Neural crest cell (in vitro differentiated cells): ENCODE measurements around the gene AKR1C3. TPM values are rescaled to one million over a fixed set of nuclear protein-coding genes. Genes with fewer than 3 reads are reported as not detected.
"Not testable (repeated sequence)": the region's sequence is repeated elsewhere in the genome, so short reads cannot be mapped to it uniquely, and the experiment has no call there.

Experiments used
- DNase-seq: peaks from one replicate; pipeline ENCODE4 v3.0.0; 2021; ENCODE audit warnings: low read depth, mixed read lengths, low spot score
- H3K27ac Mint-ChIP-seq: one replicate; pipeline ENCODE4 v1.8.0; 2021; ENCODE audit warnings: mild to moderate bottlenecking, mixed read lengths; ENCODE audit not compliant: unreplicated experiment
- H3K27me3 Mint-ChIP-seq: 2 replicates; pipeline ENCODE4 v1.8.0; 2021; ENCODE audit warnings: low read depth, mild to moderate bottlenecking, mixed read lengths
- H3K36me3 Mint-ChIP-seq: 2 replicates; pipeline ENCODE4 v1.8.0; 2021; ENCODE audit warnings: low read depth, mild to moderate bottlenecking, mixed read lengths
- H3K4me1 Mint-ChIP-seq: 2 replicates; pipeline ENCODE4 v1.8.0; 2021; ENCODE audit warnings: mixed read lengths
- H3K4me3 Mint-ChIP-seq: one replicate; pipeline ENCODE4 v1.8.0; 2021; ENCODE audit warnings: mild to moderate bottlenecking, mixed read lengths
- H3K9me3 Mint-ChIP-seq: 2 replicates; pipeline ENCODE4 v1.8.0; 2021; ENCODE audit warnings: mixed read lengths
- CTCF ChIP-seq: fragments of 200-600 bp; sonication (generic); conservative IDR thresholded peaks from 2 replicates; pipeline ENCODE4 v1.5.0; 2021; ENCODE audit warnings: antibody characterized with exemption, mild to moderate bottlenecking
- total RNA-seq: library from RNA; stranded (reverse); gene quantifications from 2 replicates; pipeline ENCODE4 v1.2.1, GENCODE V29; 2021

Gene AKR1C3
- total RNA-seq, 1 donor from 2014 or later = 0.19 TPM

DNA sequence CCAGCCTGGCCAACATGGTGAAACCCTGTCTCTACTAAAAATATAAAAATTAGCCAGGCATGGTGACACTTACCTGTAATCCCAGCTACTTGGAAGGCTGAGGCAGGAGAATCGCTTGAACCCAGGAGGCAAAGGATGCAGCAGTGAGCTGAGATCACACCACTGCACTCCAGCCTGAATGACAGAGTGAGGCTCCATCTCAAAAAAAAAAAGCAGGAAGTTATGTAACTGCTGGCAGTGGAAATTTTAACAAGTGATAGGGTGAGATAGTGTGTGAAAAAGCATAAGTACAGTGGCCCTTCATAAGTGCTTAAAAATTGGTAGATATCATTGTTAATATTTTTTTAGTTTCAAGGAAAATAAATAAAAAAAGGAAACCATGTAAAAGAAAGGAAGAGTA lies 12.3 kb downstream of the AKR1C3 start:
- Mint-ChIP-seq H3K27ac (no peak overlapping the region), H3K9me3 (peaks cover 5% of the 10 kb centered on the region), H3K36me3 (no peaks in the 10 kb centered on the region), H3K4me3 (no peak overlapping the region), H3K4me1 (no peaks in the 10 kb centered on the region), H3K27me3 (no peaks in the 10 kb centered on the region)
- no peak for TF ChIP-seq CTCF
- no peak for DNase-seq

DNA sequence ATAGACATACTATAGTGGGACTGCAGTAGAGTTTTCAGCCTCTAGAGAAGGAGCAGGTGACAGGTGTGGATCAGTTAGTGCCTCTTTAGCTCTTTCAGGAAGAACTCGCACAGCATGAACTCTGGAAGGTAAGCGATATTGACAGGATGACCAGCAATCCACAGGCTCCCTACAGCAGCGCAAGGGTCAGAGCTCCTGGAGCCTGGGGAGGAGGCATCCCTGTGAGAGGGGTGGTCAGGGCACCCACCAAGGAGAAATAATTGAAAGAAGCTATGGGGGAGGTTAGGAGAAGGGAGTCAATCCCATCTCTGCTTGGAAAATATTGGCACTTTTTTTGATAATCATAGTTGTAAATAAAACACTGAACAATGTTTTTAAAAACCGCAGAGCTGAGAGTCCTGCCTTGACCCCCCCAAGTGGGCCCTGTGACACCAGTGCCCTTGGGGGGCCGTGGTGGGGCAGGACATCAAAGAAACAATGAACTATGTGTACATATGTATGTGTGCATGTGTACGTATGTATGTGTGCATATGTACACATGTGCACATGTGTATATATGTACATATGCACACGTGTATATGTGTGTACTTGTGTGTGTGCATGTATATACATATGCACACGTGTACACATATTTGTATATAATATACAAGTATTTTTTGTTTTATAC lies 13.8 kb downstream of the AKR1C3 start:
- Mint-ChIP-seq H3K27me3 (no peaks in the 10 kb centered on the region), H3K27ac (no peak overlapping the region), H3K4me3 (no peak overlapping the region), H3K36me3 (no peaks in the 10 kb centered on the region), H3K4me1 (no peaks in the 10 kb centered on the region), H3K9me3 (peaks cover 5% of the 10 kb centered on the region)
- no peak for TF ChIP-seq CTCF
- DNase-seq = no peak

GRCh38 chr10:5108658-5109416 lies 14.6 kb downstream of the AKR1C3 start:
- TF ChIP-seq CTCF = no peak
- no peaks in the 10 kb centered on the region for H3K27me3 Mint-ChIP-seq

DNA sequence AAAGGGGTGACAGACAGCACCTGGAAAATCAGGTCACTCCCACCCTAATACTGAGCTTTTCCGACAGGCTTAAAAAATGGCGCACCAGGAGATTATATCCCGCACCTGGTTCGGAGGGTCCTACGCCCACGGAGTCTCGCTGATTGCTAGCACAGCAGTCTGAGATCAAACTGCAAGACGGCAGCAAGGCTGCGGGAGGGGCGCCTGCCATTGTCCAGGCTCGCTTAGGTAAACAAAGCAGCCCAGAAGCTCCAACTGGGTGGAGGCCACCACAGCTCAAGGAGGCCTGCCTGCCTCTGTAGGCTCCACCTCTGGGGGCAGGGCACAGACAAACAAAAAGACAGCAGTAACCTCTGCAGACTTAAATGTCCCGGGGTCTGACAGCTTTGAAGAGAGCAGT lies 15.6 kb downstream of the AKR1C3 start:
- H3K4me3 Mint-ChIP-seq, H3K4me1 Mint-ChIP-seq, H3K36me3 Mint-ChIP-seq, H3K27me3 Mint-ChIP-seq, DNase-seq, H3K9me3 Mint-ChIP-seq, H3K27ac Mint-ChIP-seq: not testable (repeated sequence)

More at GRCh38 chr10:5108658-5109416, 14.6 kb downstream of the AKR1C3 start:
- H3K9me3 Mint-ChIP-seq = peaks cover 5% of the 10 kb centered on the region
- no peaks in the 10 kb centered on the region for H3K4me1 Mint-ChIP-seq
- no peak overlapping the region for H3K27ac Mint-ChIP-seq
- H3K4me3 Mint-ChIP-seq = no peak overlapping the region
- H3K36me3 Mint-ChIP-seq = no peaks in the 10 kb centered on the region
- no peak for DNase-seq

DNA sequence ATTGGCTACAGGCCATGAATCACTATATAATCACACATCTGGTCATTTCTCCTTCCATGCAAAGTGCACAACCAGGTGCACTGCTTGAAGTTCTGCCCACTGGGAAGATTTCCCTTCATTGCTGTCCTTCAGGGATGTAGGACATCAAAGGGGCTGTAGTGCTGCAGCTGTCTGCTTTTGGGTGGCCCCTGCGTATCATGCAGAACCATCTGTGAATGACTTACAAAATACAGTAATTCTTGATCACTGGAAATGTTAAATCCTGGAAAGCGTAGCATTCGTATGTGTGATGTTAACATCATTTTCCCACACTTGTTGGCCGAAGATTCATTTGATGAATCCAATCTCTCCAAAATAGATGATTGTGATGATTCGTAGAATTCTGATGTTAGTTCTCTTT lies 22.4 kb downstream of the AKR1C3 start:
- Mint-ChIP-seq H3K9me3 (peaks cover 10% of the 10 kb centered on the region), H3K4me1 (no peaks in the 10 kb centered on the region), H3K27me3 (no peaks in the 10 kb centered on the region)

More for the DNA sequence above, 22.4 kb downstream of the AKR1C3 start:
- TF ChIP-seq CTCF = no peak
- H3K4me3 Mint-ChIP-seq = no peak overlapping the region
- peaks cover 2% of the 10 kb centered on the region for H3K36me3 Mint-ChIP-seq
- no peak overlapping the region for H3K27ac Mint-ChIP-seq
- no peak for DNase-seq
